Thyroid gland (tissue), 4 donors: ENCODE data around the gene STYXL2. TPM values are rescaled to one million over a fixed set of nuclear protein-coding genes. Genes with fewer than 3 reads are reported as not detected.

ENCODE experiments used
- DNase-seq, 2 donors: peaks; one replicate each; pipeline ENCODE4 v3.0.0-alpha.2; 2019
- H3K27ac ChIP-seq, 3 donors: fragments of 200-600 bp; sonication (generic); 1 replicate in 2 of 3; 2 replicates in 1 of 3; pipeline ENCODE4 v1.5.1; 2016 to 2019; ENCODE audit warnings: mild to moderate bottlenecking in 1 of 3, moderate library complexity in 1 of 3
- H3K27me3 ChIP-seq: fragments of 200-600 bp; sonication (generic); one replicate; pipeline ENCODE4 v1.5.1; 2019
- H3K36me3 ChIP-seq, 2 donors: fragments of 200-600 bp; sonication (generic); one replicate each; pipeline ENCODE4 v1.5.1; 2016 to 2019
- H3K4me1 ChIP-seq, 2 donors: fragments of 200-600 bp; sonication (generic); one replicate each; pipeline ENCODE4 v1.5.1; 2017 to 2019
- H3K4me3 ChIP-seq, 3 donors: fragments of 200-600 bp; sonication (generic); replicated peaks in 1 of 3; 1 replicate in 2 of 3; 2 replicates in 1 of 3; pipeline ENCODE4 v1.5.1; 2016; ENCODE audit warnings: mild to moderate bottlenecking in 1 of 3
- H3K9me3 ChIP-seq: fragments of 200-600 bp; sonication (generic); one replicate; pipeline ENCODE4 v1.5.1; 2017
- CTCF ChIP-seq, 6 experiments: fragments of 200-600 bp in 3 of 6; fragments of 450-650 bp in 3 of 6; sonication (generic) in 3 of 6; IDR thresholded peaks; one replicate each; pipeline ENCODE4 v1.5.1; 2016 to 2019; ENCODE audit warnings: antibody characterized with exemption in 6 of 6, mild to moderate bottlenecking in 2 of 6, inconsistent platforms in 1 of 6, moderate library complexity in 1 of 6
- POLR2A ChIP-seq, 2 donors: fragments of 450-650 bp; IDR thresholded peaks; one replicate each; pipeline ENCODE4 v1.6.1; 2017; ENCODE audit warnings: antibody characterized with exemption in 2 of 2, mild to moderate bottlenecking in 2 of 2, moderate library complexity in 1 of 2
- WGBS, 2 donors: methylation state at CpG; one replicate each; pipeline ENCODE4 v1.1.5; 2017; 5-methylcytosine and 5-hydroxymethylcytosine counted together
- intact Hi-C: fragments of 100-400 bp; cut with DNase I; formaldehyde crosslinking; loops from one replicate; pipeline ENCODE4 v1.15.1; 2023
- total RNA-seq, 4 donors: library from RNA; depleted of rRNA; stranded (reverse); fragments of >200 nt; gene quantifications; one replicate each; pipeline ENCODE4 v1.2.3, GENCODE V29; 2016

Gene STYXL2
- total RNA-seq, 4 donors from 2014 or later, result not detected

GRCh38 chr1:167077128-167077867, 16.6 kb upstream of the STYXL2 start:
- 86 to 90% methylated on average over 3 of the region's 3 CpGs for WGBS, 2 donors
- Histone ChIP-seq H3K4me1 (no peaks in the 10 kb centered on the region), H3K27me3 (no peaks in the 10 kb centered on the region), H3K9me3 (no peaks in the 10 kb centered on the region), H3K4me3 (no peak overlapping the region), H3K36me3 (no peaks in the 10 kb centered on the region), H3K27ac (no peak overlapping the region)
- intact Hi-C loops, result no loop called here
- no peak for DNase-seq
- TF ChIP-seq CTCF (IDR thresholded peaks at IDR 0.05) (no peak), POLR2A (IDR thresholded peaks at IDR 0.05) (no peak)

DNA sequence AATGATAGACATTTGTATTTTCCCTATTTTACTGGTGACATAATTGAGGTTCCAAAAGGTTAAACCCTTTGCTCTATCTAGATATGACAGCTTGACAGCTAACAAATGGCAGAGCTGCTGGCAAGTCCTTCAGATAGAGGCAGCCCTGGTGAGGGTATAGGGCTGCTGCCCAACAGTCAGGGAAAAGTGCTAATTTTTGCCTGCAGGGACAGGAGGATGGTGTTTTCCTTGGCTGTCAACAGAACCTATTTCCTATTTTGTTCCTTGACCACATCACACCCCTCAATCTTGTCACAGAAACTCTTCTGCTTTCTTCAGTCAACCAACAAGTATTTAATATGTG, 16.0 kb upstream of the STYXL2 start:
- no peaks in the 10 kb centered on the region for H3K36me3 ChIP-seq
- intact Hi-C loops, result no loop called here
- H3K27ac ChIP-seq, result no peak overlapping the region

GRCh38 chr1:167081594-167082156, 12.2 kb upstream of the STYXL2 start:
- Histone ChIP-seq H3K4me3 (no peak overlapping the region), H3K4me1 (no peaks in the 10 kb centered on the region), H3K36me3 (no peaks in the 10 kb centered on the region), H3K27me3 (no peaks in the 10 kb centered on the region), H3K27ac (no peak overlapping the region), H3K9me3 (no peaks in the 10 kb centered on the region)
- DNase-seq, result no peak
- WGBS, 2 donors, result 78 to 79% methylated on average over 8 of the region's 8 CpGs
- no peak for TF ChIP-seq CTCF (IDR thresholded peaks at IDR 0.05)
- intact Hi-C loops, result no loop called here

More for the DNA sequence above, 16.0 kb upstream of the STYXL2 start:
- no peak for DNase-seq
- no peak overlapping the region for H3K4me3 ChIP-seq
- H3K9me3 ChIP-seq, result no peaks in the 10 kb centered on the region
- no peaks in the 10 kb centered on the region for H3K27me3 ChIP-seq
- H3K4me1 ChIP-seq, result no peaks in the 10 kb centered on the region
- no peak for TF ChIP-seq POLR2A (IDR thresholded peaks at IDR 0.05)
- no peak for TF ChIP-seq CTCF (IDR thresholded peaks at IDR 0.05)

DNA sequence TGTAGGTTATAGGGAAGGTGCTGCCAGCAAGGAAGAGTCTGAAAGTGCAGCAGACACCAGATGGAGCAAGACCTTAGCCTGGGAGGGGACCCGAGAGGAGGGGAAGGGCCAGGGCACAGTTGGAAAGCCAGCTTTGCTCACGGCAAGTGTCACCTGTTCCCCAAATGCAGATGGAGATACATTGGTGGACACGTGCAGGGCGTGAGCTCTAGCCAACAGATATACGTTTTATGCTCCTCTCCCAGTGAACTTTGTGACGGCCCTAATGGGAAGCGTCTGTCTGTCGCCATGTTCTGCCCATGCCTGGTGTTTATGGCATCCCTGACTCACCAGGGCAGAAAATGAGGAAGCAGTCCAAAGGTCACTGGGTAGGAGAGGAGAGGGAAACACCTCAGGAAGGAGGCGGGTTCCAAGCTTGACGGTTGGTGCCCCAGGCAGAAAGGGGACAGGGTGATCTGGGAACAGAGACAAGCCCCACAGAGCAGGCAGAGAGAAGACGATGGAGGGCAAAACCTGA, 11.3 kb upstream of the STYXL2 start:
- WGBS, 2 donors, result 67 to 80% methylated on average over 11 of the region's 11 CpGs
- H3K36me3 ChIP-seq, result no peaks in the 10 kb centered on the region
- H3K9me3 ChIP-seq, result no peaks in the 10 kb centered on the region
- TF ChIP-seq CTCF (IDR thresholded peaks at IDR 0.05), result no peak
- no peak for TF ChIP-seq POLR2A (IDR thresholded peaks at IDR 0.05)
- H3K27ac ChIP-seq, result no peak overlapping the region
- H3K4me1 ChIP-seq, result no peaks in the 10 kb centered on the region
- no peak for DNase-seq
- intact Hi-C loops, result no loop called here
- no peak overlapping the region for H3K4me3 ChIP-seq
- H3K27me3 ChIP-seq, result no peaks in the 10 kb centered on the region

- no peaks in the 10 kb centered on the region for H3K27me3 ChIP-seq
- no peaks in the 10 kb centered on the region for H3K4me1 ChIP-seq
- TF ChIP-seq CTCF (IDR thresholded peaks at IDR 0.05), result no peak
- no peak for TF ChIP-seq POLR2A (IDR thresholded peaks at IDR 0.05)
- intact Hi-C loops, result no loop called here
- no peak overlapping the region for H3K4me3 ChIP-seq
- 42 to 43% methylated on average over 6 of the region's 6 CpGs for WGBS, 2 donors
- no peaks in the 10 kb centered on the region for H3K9me3 ChIP-seq
- H3K36me3 ChIP-seq, result no peaks in the 10 kb centered on the region
- no peak for DNase-seq
- no peak overlapping the region for H3K27ac ChIP-seq
Observed at GRCh38 chr1:167083066-167083665, 10.7 kb upstream of the STYXL2 start.
